Liver (tissue), 9 donors: Measurements from ENCODE around the gene HOXD12. TPM values are rescaled to one million over a fixed set of nuclear protein-coding genes. Genes with fewer than 3 reads are reported as not detected.
A peak's percentile ranks its signal among the peaks of the same experiment; 100 is the strongest.

Experiments used
- DNase-seq: peaks from one replicate; pipeline ENCODE4 v3.0.0-alpha.2; 2017; ENCODE audit warnings: low spot score
- H3K27ac ChIP-seq, 2 donors: one replicate each; pipeline ENCODE4 v1.7.0; 2013; ENCODE audit warnings: inconsistent platforms in 2 of 2, low read length in 2 of 2, control low read depth in 1 of 2, low read depth in 1 of 2, mild to moderate bottlenecking in 1 of 2
- H3K27me3 ChIP-seq, 4 donors: one replicate each; pipeline versions ENCODE4 v1.6.1 to v1.7.0; 2013; ENCODE audit warnings: low read length in 3 of 4, inconsistent platforms in 1 of 4, mild to moderate bottlenecking in 1 of 4, moderate library complexity in 1 of 4; ENCODE audit not compliant: control insufficient read depth in 4 of 4, insufficient read depth in 4 of 4
- H3K36me3 ChIP-seq, 4 donors: one replicate each; pipeline versions ENCODE4 v1.6.1 to v1.7.0; 2013; ENCODE audit warnings: low read length in 3 of 4, mild to moderate bottlenecking in 3 of 4, low read depth in 1 of 4, moderate library complexity in 1 of 4; ENCODE audit not compliant: control insufficient read depth in 4 of 4, insufficient read depth in 3 of 4
- H3K4me1 ChIP-seq, 4 donors: one replicate each; pipeline versions ENCODE4 v1.6.1 to v1.7.0; 2013; ENCODE audit warnings: low read length in 3 of 4, mild to moderate bottlenecking in 3 of 4, moderate library complexity in 1 of 4; ENCODE audit not compliant: control insufficient read depth in 4 of 4, insufficient read depth in 4 of 4
- H3K4me3 ChIP-seq, 3 donors: one replicate each; pipeline versions ENCODE4 v1.6.1 to v1.7.0; 2013; ENCODE audit warnings: low read length in 3 of 3, control low read depth in 1 of 3, low read depth in 1 of 3, mild to moderate bottlenecking in 1 of 3
- H3K9ac ChIP-seq, 2 donors: one replicate each; pipeline ENCODE4 v1.7.0; 2013; ENCODE audit warnings: low read length in 2 of 2, mild to moderate bottlenecking in 2 of 2, moderate library complexity in 2 of 2, control low read depth in 1 of 2, low read depth in 1 of 2
- H3K9me3 ChIP-seq, 4 donors: one replicate each; pipeline versions ENCODE4 v1.6.1 to v1.7.0; 2013; ENCODE audit warnings: low read length in 3 of 4; ENCODE audit not compliant: control insufficient read depth in 4 of 4
- ATF3 ChIP-seq: IDR thresholded peaks from 2 replicates; pipeline ENCODE4 v1.6.1; 2016; ENCODE audit warnings: antibody characterized with exemption
- CTCF ChIP-seq: fragments of 150-350 bp; IDR thresholded peaks from 2 replicates; pipeline ENCODE4 v1.5.1; 2017; ENCODE audit warnings: improper control_type of control experiment, low read depth, low read length; ENCODE audit not compliant: missing input control
- EGR1 ChIP-seq, 2 donors: IDR thresholded peaks; 2 replicates each; pipeline ENCODE4 v1.6.1; 2016 to 2018; ENCODE audit warnings: antibody characterized with exemption in 2 of 2, low read depth in 2 of 2
- FOXA1 ChIP-seq: IDR thresholded peaks from 2 replicates; pipeline ENCODE4 v1.6.1; 2016; ENCODE audit warnings: antibody characterized with exemption
- FOXA2 ChIP-seq: IDR thresholded peaks from 2 replicates; pipeline ENCODE4 v1.6.1; 2016; ENCODE audit warnings: antibody characterized with exemption
- GABPA ChIP-seq, 2 donors: IDR thresholded peaks in 1 of 2; conservative IDR thresholded peaks in 1 of 2; 2 replicates each; pipeline ENCODE4 v1.6.1; 2016; ENCODE audit warnings: antibody characterized with exemption in 2 of 2, mild to moderate bottlenecking in 1 of 2, moderate library complexity in 1 of 2
- HNF4A ChIP-seq, 2 donors: conservative IDR thresholded peaks; 2 replicates each; pipeline ENCODE4 v1.6.1; 2016; ENCODE audit warnings: antibody characterized with exemption in 2 of 2, mild to moderate bottlenecking in 2 of 2
- HNF4G ChIP-seq: IDR thresholded peaks from 2 replicates; pipeline ENCODE4 v1.6.1; 2016; ENCODE audit warnings: antibody characterized with exemption
- JUND ChIP-seq, 2 donors: IDR thresholded peaks; 2 replicates each; pipeline ENCODE4 v1.6.1; 2016; ENCODE audit warnings: antibody characterized with exemption in 2 of 2
- MAX ChIP-seq: IDR thresholded peaks from 2 replicates; pipeline ENCODE4 v1.6.1; 2016; ENCODE audit warnings: antibody characterized with exemption
- NR2F2 ChIP-seq: IDR thresholded peaks from 2 replicates; pipeline ENCODE4 v1.6.1; 2016; ENCODE audit warnings: antibody characterized with exemption
- REST ChIP-seq: IDR thresholded peaks from 2 replicates; pipeline ENCODE4 v1.6.1; 2016; ENCODE audit warnings: antibody characterized with exemption, mild to moderate bottlenecking
- RXRA ChIP-seq, 2 donors: IDR thresholded peaks; 2 replicates each; pipeline ENCODE4 v1.6.1; 2017 to 2018; ENCODE audit warnings: antibody characterized with exemption in 2 of 2, mild to moderate bottlenecking in 1 of 2
- SP1 ChIP-seq: IDR thresholded peaks from 2 replicates; pipeline ENCODE4 v1.6.1; 2018; ENCODE audit warnings: antibody characterized with exemption, mild to moderate bottlenecking
- TAF1 ChIP-seq: conservative IDR thresholded peaks from 2 replicates; pipeline ENCODE4 v1.6.1; 2016; ENCODE audit warnings: antibody characterized with exemption, mild to moderate bottlenecking
- WGBS: extraction: QIAGEN DNeasy Blood & Tissue Kit; methylation state at CpG from one replicate; pipeline ENCODE4 v1.1.7; 2013; 5-methylcytosine and 5-hydroxymethylcytosine counted together
- polyA plus RNA-seq, 2 donors: library from polyadenylated mRNA; stranded (reverse) in 1 of 2; unstranded in 1 of 2; fragments of 200-250 nt in 1 of 2; fragments of >200 nt in 1 of 2; fragmentation: Nextera tagmentation in 1 of 2; extraction: Ambion mirVana in 1 of 2; gene quantifications; one replicate each; pipeline versions ENCODE4 v1.2.1 to v1.2.3, GENCODE V29; 2013 to 2015
- total RNA-seq, 2 donors: library from RNA; depleted of rRNA; stranded (reverse); fragments of >200 nt; gene quantifications; one replicate each; pipeline ENCODE4 v1.2.3, GENCODE V29; 2014
- TF ChIP-seq, protein P1 (sequence below): IDR thresholded peaks from 2 replicates; pipeline ENCODE4 v1.6.1; 2016; ENCODE audit warnings: antibody characterized with exemption
- donor health status: healthy.
- donor health status: healthy.
- donor health status: healthy.
- donor health status: healthy.
- donor health status: healthy.

HOXD12 gene
- total and polyA plus RNA-seq, 4 donors: not detected

- H3K27ac ChIP-seq: no peak overlapping the region
- peaks cover 10 to 53% (median 30%) of the 10 kb centered on the region in 4 donors for H3K27me3 ChIP-seq
- WGBS: 7% methylated on average over 31 of the region's 31 CpGs
- TF ChIP-seq EGR1 (IDR thresholded peaks at IDR 0.05; ENCODE audit: low read depth in 2 of 2): no peak
- TF ChIP-seq ATF3: no peak
- TF ChIP-seq, protein P1, sequence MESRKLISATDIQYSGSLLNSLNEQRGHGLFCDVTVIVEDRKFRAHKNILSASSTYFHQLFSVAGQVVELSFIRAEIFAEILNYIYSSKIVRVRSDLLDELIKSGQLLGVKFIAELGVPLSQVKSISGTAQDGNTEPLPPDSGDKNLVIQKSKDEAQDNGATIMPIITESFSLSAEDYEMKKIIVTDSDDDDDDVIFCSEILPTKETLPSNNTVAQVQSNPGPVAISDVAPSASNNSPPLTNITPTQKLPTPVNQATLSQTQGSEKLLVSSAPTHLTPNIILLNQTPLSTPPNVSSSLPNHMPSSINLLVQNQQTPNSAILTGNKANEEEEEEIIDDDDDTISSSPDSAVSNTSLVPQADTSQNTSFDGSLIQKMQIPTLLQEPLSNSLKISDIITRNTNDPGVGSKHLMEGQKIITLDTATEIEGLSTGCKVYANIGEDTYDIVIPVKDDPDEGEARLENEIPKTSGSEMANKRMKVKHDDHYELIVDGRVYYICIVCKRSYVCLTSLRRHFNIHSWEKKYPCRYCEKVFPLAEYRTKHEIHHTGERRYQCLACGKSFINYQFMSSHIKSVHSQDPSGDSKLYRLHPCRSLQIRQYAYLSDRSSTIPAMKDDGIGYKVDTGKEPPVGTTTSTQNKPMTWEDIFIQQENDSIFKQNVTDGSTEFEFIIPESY: no peak
- TF ChIP-seq HNF4A (conservative IDR thresholded peaks at IDR 0.05): no peak
- no peak for TF ChIP-seq JUND (IDR thresholded peaks at IDR 0.05)
- no peak for TF ChIP-seq FOXA1
- no peak for TF ChIP-seq SP1
- TF ChIP-seq TAF1: no peak
- TF ChIP-seq NR2F2: no peak
- no peak for TF ChIP-seq REST
- TF ChIP-seq GABPA (IDR thresholded peaks at IDR 0.05 in 1 of 2, conservative IDR thresholded peaks at IDR 0.05 in 1 of 2): no peak
- TF ChIP-seq HNF4G: no peak
- TF ChIP-seq FOXA2: no peak
- H3K9ac ChIP-seq: no peak overlapping the region
- no peak overlapping the region for H3K4me3 ChIP-seq
- H3K4me1 ChIP-seq: peaks cover 11 to 19% (median 14%) of the 10 kb centered on the region in 4 donors
- H3K9me3 ChIP-seq: peaks cover 0 to 4% (median 2%) of the 10 kb centered on the region in 4 donors
- no peaks in the 10 kb centered on the region for H3K36me3 ChIP-seq
- no peak for DNase-seq
Observed at GRCh38 chr2:176091329-176092258, 8.0 kb upstream of the HOXD12 start.

DNA sequence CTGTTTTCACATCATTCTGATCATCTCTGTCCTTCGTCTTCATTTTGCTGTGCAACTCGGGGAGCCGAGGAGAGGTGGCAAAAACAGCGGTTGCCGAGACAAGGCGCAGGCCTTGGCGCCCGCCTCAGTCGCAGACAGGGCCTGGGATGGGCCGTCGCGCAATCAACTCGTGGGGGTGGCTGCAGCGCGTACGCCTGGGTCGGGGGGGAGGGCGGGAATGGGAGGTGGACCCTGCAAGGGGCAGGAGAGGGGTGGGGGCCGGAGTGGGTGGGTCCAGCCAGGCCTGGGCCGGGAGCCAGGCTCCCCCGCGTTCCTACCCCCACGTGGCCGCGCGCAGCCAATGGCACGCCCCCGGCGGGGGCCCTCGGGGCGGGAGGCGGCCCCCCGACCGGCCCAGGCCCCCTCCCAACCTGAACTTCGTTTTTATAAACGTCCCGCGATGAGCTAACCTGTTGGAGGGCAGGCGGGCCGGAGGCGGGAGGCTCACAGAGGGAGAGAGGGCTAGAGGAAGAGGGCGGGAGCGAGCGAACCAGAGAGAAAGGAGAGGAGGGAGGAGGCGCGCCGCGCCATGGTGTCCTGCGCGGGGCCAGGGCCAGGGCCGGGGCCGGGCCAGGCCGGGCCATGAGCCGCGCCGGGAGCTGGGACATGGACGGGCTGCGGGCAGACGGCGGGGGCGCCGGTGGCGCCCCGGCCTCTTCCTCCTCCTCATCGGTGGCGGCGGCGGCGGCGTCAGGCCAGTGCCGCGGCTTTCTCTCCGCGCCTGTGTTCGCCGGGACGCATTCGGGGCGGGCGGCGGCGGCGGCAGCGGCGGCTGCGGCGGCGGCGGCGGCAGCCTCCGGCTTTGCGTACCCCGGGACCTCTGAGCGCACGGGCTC, 7.1 kb upstream of the HOXD12 start, which contains the start of gene HOXD13:
Gene HOXD13, plus strand, starts transcription at position 452 of the 875 bp plus-strand sequence. Its CDS starts 170 bp downstream, at position 622.
- H3K4me1 ChIP-seq: peaks cover 12 to 28% (median 23%) of the 10 kb centered on the region in 4 donors
- H3K36me3 ChIP-seq: no peaks in the 10 kb centered on the region
- 6% methylated on average over 95 of the region's 95 CpGs for WGBS
- peak within 1 kb of the TSS in 1 of 3 donors; percentile 42 for H3K4me3 ChIP-seq
- no peak for DNase-seq
- peaks cover 10 to 57% (median 26%) of the 10 kb centered on the region in 4 donors for H3K27me3 ChIP-seq
- H3K27ac ChIP-seq: no peak within 1 kb of the TSS
- H3K9ac ChIP-seq: no peak within 1 kb of the TSS
- H3K9me3 ChIP-seq: peaks cover 0 to 4% (median 2%) of the 10 kb centered on the region in 4 donors
- TF ChIP-seq SP1: no peak
- TF ChIP-seq MAX: no peak
- TF ChIP-seq FOXA2: no peak
- TF ChIP-seq RXRA (IDR thresholded peaks at IDR 0.05): no peak
- TF ChIP-seq HNF4A (conservative IDR thresholded peaks at IDR 0.05): no peak
- no peak for TF ChIP-seq CTCF
- TF ChIP-seq TAF1: no peak
- TF ChIP-seq REST: no peak
- no peak for TF ChIP-seq FOXA1
- TF ChIP-seq EGR1 (IDR thresholded peaks at IDR 0.05; ENCODE audit: low read depth in 2 of 2): no peak
- TF ChIP-seq GABPA (IDR thresholded peaks at IDR 0.05 in 1 of 2, conservative IDR thresholded peaks at IDR 0.05 in 1 of 2): no peak
